SK-N-SH treated with all-trans-retinoic acid at 6 μM for 48 hours (cell line): Measurements from ENCODE around the gene GART.
A peak's percentile ranks its signal among the peaks of the same experiment; 100 is the strongest.
"Not testable (repeated sequence)": the region's sequence is repeated elsewhere in the genome, so short reads cannot be mapped to it uniquely, and the experiment has no call there.

Experiments used
- ATAC-seq: fragments of 200-7000 bp; cut with Tn5 transposase; 3 replicates; pipeline ENCODE4 v1.9.1; 2020; ENCODE audit warnings: mild to moderate bottlenecking, moderate library complexity
- ARNTL ChIP-seq: fragments of 450-650 bp; formaldehyde crosslinking; IDR thresholded peaks from 2 replicates; pipeline ENCODE4 v1.5.0; 2020; ENCODE audit warnings: low read depth, mild to moderate bottlenecking, moderate library complexity, borderline replicate concordance
- BACH2 ChIP-seq: fragments of 250-450 bp; sonication (Bioruptor Pico); IDR thresholded peaks from 2 replicates; pipeline ENCODE4 v1.9.0; 2021; ENCODE audit warnings: mild to moderate bottlenecking, borderline replicate concordance
- CSDC2 ChIP-seq: fragments of 250-450 bp; sonication (Bioruptor Pico); IDR thresholded peaks from 2 replicates; pipeline ENCODE4 v1.5.0; 2020; ENCODE audit warnings: mild to moderate bottlenecking, moderate library complexity
- ESRRG ChIP-seq: fragments of 250-450 bp; sonication (Bioruptor Pico); IDR thresholded peaks from 2 replicates; pipeline ENCODE4 v1.6.1; 2021; ENCODE audit warnings: mild to moderate bottlenecking
- GLIS3 ChIP-seq: fragments of 250-450 bp; sonication (Bioruptor Pico); IDR thresholded peaks from 2 replicates; pipeline ENCODE4 v1.5.0; 2020; ENCODE audit warnings: mild to moderate bottlenecking, moderate library complexity
- ISL1 ChIP-seq: fragments of 250-450 bp; sonication (Bioruptor Pico); IDR thresholded peaks from 2 replicates; pipeline ENCODE4 v2.1.2; 2022; ENCODE audit warnings: mild to moderate bottlenecking, moderate library complexity
- OSR1 ChIP-seq: fragments of 250-450 bp; sonication (Bioruptor Pico); IDR thresholded peaks from 2 replicates; pipeline ENCODE4 v1.8.0; 2022; ENCODE audit warnings: moderate library complexity, mild to moderate bottlenecking, inconsistent platforms
- PPARA ChIP-seq: fragments of 250-450 bp; sonication (Bioruptor Pico); IDR thresholded peaks from 2 replicates; pipeline ENCODE4 v1.5.0; 2020; ENCODE audit warnings: mild to moderate bottlenecking, borderline replicate concordance
- RARB ChIP-seq: fragments of 250-450 bp; sonication (Bioruptor Pico); IDR thresholded peaks from 2 replicates; pipeline ENCODE4 v1.8.0; 2021; ENCODE audit warnings: mild to moderate bottlenecking, moderate library complexity
- SNAI2 ChIP-seq: fragments of 250-450 bp; sonication (Bioruptor Pico); IDR thresholded peaks from 2 replicates; pipeline ENCODE4 v1.5.0; 2020; ENCODE audit warnings: mild to moderate bottlenecking, moderate library complexity
- TCF4 ChIP-seq: fragments of 250-450 bp; sonication (Bioruptor Pico); IDR thresholded peaks from 2 replicates; pipeline ENCODE4 v1.8.0; 2021; ENCODE audit warnings: mild to moderate bottlenecking, moderate library complexity, borderline replicate concordance
- TOX ChIP-seq: fragments of 250-450 bp; sonication (Bioruptor Pico); IDR thresholded peaks from 2 replicates; pipeline ENCODE4 v1.8.0; 2021; ENCODE audit warnings: mild to moderate bottlenecking, moderate library complexity, borderline replicate concordance
- ZC3H10 ChIP-seq: fragments of 250-450 bp; sonication (Bioruptor Pico); IDR thresholded peaks from 2 replicates; pipeline ENCODE4 v1.5.1; 2021; ENCODE audit warnings: mild to moderate bottlenecking, moderate library complexity
- ZFP3 ChIP-seq: fragments of 250-450 bp; sonication (Bioruptor Pico); IDR thresholded peaks from 2 replicates; pipeline ENCODE4 v1.5.0; 2020; ENCODE audit warnings: mild to moderate bottlenecking, moderate library complexity
- ZFP30 ChIP-seq: fragments of 450-650 bp; formaldehyde crosslinking; IDR thresholded peaks from 2 replicates; pipeline ENCODE4 v1.5.0; 2022; ENCODE audit warnings: mild to moderate bottlenecking, moderate library complexity
- ZNF565 ChIP-seq: fragments of 450-650 bp; formaldehyde crosslinking; conservative IDR thresholded peaks from 2 replicates; pipeline ENCODE4 v1.5.0; 2020; ENCODE audit warnings: low read depth, mild to moderate bottlenecking, moderate library complexity
- ZNF70 ChIP-seq: fragments of 450-650 bp; formaldehyde crosslinking; IDR thresholded peaks from 2 replicates; pipeline ENCODE4 v1.5.0; 2020; ENCODE audit warnings: mild to moderate bottlenecking, moderate library complexity
- ZNF8 ChIP-seq: fragments of 450-650 bp; formaldehyde crosslinking; IDR thresholded peaks from 2 replicates; pipeline ENCODE4 v1.5.0; 2020; ENCODE audit warnings: mild to moderate bottlenecking, moderate library complexity
- TF ChIP-seq, protein P1 (sequence below): fragments of 250-450 bp; sonication (Bioruptor Pico); IDR thresholded peaks from 2 replicates; pipeline ENCODE4 v1.8.0; 2020; ENCODE audit warnings: mild to moderate bottlenecking, moderate library complexity, borderline replicate concordance
- TF ChIP-seq, protein P2 (sequence below): fragments of 250-450 bp; sonication (Bioruptor Pico); IDR thresholded peaks from 2 replicates; pipeline ENCODE4 v1.5.0; 2020; ENCODE audit warnings: mild to moderate bottlenecking, moderate library complexity
- TF ChIP-seq, protein P3 (sequence below): fragments of 250-450 bp; sonication (Bioruptor Pico); IDR thresholded peaks from 2 replicates; pipeline ENCODE4 v1.8.0; 2021; ENCODE audit warnings: low read depth, mild to moderate bottlenecking, moderate library complexity, borderline replicate concordance
- TF ChIP-seq, protein P4 (sequence below): fragments of 250-450 bp; sonication (Bioruptor Pico); IDR thresholded peaks from 2 replicates; pipeline ENCODE4 v1.5.1; 2021; ENCODE audit warnings: mild to moderate bottlenecking, moderate library complexity

The GART gene

DNA sequence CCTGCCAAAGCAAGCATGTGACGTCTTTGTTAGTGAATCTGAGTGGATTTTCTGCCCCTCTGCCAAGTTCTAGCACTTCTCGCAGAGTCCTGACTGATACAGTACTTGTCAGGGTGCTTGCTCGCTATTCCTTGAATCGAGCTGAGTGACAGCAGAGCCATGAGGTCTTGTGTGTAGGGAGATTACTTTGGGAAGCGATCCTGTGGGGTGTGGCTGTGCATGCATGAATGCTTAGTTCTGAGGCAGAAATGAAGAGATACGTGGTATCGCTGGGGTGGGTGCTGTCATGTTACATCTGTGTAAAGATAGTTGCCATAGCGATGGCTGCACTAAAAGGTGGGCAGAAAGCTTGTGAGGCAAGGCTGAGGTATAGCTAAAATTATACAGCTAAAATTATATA lies 31.1 kb downstream of the GART start:
- ATAC-seq: no peak

DNA sequence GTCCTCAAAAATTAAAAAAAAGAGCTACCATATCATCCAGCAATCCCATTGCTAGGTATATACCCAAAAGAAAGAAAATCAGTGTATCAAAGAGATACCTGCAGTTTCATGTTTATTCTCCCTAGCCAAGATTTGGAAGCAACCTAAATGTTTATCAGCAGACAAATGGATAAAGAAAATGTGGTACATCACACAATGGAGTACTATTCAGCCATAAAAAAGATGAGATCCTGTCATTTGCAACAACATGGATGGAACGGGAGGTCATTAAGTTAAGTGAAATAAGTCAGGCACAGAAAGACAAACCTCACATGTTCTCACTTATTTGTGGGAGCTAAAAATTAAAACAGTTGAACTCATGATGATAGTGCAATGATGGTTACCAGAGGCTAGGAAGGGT lies 34.9 kb downstream of the GART start:
- ATAC-seq: not testable (repeated sequence)
- peak; percentile 90 for TF ChIP-seq ZNF8 (CRISPR knock-in tag)

More for the DNA sequence above, 31.1 kb downstream of the GART start:
- TF ChIP-seq, protein P1, sequence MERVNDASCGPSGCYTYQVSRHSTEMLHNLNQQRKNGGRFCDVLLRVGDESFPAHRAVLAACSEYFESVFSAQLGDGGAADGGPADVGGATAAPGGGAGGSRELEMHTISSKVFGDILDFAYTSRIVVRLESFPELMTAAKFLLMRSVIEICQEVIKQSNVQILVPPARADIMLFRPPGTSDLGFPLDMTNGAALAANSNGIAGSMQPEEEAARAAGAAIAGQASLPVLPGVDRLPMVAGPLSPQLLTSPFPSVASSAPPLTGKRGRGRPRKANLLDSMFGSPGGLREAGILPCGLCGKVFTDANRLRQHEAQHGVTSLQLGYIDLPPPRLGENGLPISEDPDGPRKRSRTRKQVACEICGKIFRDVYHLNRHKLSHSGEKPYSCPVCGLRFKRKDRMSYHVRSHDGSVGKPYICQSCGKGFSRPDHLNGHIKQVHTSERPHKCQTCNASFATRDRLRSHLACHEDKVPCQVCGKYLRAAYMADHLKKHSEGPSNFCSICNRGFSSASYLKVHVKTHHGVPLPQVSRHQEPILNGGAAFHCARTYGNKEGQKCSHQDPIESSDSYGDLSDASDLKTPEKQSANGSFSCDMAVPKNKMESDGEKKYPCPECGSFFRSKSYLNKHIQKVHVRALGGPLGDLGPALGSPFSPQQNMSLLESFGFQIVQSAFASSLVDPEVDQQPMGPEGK: no peak
- TF ChIP-seq PPARA (CRISPR knock-in tag): no peak
- TF ChIP-seq TCF4 (CRISPR knock-in tag): no peak
- no peak for TF ChIP-seq SNAI2 (CRISPR knock-in tag)
- no peak for TF ChIP-seq OSR1
- TF ChIP-seq BACH2 (CRISPR knock-in tag): no peak
- TF ChIP-seq, protein P2, sequence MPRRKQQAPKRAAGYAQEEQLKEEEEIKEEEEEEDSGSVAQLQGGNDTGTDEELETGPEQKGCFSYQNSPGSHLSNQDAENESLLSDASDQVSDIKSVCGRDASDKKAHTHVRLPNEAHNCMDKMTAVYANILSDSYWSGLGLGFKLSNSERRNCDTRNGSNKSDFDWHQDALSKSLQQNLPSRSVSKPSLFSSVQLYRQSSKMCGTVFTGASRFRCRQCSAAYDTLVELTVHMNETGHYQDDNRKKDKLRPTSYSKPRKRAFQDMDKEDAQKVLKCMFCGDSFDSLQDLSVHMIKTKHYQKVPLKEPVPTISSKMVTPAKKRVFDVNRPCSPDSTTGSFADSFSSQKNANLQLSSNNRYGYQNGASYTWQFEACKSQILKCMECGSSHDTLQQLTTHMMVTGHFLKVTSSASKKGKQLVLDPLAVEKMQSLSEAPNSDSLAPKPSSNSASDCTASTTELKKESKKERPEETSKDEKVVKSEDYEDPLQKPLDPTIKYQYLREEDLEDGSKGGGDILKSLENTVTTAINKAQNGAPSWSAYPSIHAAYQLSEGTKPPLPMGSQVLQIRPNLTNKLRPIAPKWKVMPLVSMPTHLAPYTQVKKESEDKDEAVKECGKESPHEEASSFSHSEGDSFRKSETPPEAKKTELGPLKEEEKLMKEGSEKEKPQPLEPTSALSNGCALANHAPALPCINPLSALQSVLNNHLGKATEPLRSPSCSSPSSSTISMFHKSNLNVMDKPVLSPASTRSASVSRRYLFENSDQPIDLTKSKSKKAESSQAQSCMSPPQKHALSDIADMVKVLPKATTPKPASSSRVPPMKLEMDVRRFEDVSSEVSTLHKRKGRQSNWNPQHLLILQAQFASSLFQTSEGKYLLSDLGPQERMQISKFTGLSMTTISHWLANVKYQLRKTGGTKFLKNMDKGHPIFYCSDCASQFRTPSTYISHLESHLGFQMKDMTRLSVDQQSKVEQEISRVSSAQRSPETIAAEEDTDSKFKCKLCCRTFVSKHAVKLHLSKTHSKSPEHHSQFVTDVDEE (CRISPR knock-in tag): no peak
- TF ChIP-seq, protein P3, sequence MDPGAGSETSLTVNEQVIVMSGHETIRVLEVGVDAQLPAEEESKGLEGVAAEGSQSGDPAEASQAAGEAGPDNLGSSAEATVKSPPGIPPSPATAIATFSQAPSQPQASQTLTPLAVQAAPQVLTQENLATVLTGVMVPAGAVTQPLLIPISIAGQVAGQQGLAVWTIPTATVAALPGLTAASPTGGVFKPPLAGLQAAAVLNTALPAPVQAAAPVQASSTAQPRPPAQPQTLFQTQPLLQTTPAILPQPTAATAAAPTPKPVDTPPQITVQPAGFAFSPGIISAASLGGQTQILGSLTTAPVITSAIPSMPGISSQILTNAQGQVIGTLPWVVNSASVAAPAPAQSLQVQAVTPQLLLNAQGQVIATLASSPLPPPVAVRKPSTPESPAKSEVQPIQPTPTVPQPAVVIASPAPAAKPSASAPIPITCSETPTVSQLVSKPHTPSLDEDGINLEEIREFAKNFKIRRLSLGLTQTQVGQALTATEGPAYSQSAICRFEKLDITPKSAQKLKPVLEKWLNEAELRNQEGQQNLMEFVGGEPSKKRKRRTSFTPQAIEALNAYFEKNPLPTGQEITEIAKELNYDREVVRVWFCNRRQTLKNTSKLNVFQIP: no peak
- TF ChIP-seq ZNF8 (CRISPR knock-in tag): no peak
- no peak for TF ChIP-seq GLIS3 (CRISPR knock-in tag)
- TF ChIP-seq ZFP30 (CRISPR knock-in tag): no peak
- no peak for TF ChIP-seq ZFP3 (CRISPR knock-in tag)
- TF ChIP-seq, protein P4, sequence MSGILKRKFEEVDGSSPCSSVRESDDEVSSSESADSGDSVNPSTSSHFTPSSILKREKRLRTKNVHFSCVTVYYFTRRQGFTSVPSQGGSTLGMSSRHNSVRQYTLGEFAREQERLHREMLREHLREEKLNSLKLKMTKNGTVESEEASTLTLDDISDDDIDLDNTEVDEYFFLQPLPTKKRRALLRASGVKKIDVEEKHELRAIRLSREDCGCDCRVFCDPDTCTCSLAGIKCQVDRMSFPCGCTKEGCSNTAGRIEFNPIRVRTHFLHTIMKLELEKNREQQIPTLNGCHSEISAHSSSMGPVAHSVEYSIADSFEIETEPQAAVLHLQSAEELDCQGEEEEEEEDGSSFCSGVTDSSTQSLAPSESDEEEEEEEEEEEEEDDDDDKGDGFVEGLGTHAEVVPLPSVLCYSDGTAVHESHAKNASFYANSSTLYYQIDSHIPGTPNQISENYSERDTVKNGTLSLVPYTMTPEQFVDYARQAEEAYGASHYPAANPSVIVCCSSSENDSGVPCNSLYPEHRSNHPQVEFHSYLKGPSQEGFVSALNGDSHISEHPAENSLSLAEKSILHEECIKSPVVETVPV (CRISPR knock-in tag): no peak
- TF ChIP-seq ZNF70: no peak
- no peak for TF ChIP-seq ESRRG (CRISPR knock-in tag)
- TF ChIP-seq ZNF565 (CRISPR knock-in tag): no peak
- TF ChIP-seq RARB (CRISPR knock-in tag): no peak
- TF ChIP-seq TOX (CRISPR knock-in tag): no peak
- no peak for TF ChIP-seq ZC3H10
- TF ChIP-seq ISL1: no peak

- no peak for ATAC-seq
- TF ChIP-seq ZC3H10 (no peak), ISL1 (no peak), ZNF70 (no peak), TCF4 (CRISPR knock-in tag) (no peak), ARNTL (CRISPR knock-in tag) (no peak), ZNF8 (CRISPR knock-in tag) (no peak), ESRRG (CRISPR knock-in tag) (no peak), GLIS3 (CRISPR knock-in tag) (no peak), BACH2 (CRISPR knock-in tag) (no peak), ZNF565 (CRISPR knock-in tag) (no peak), PPARA (CRISPR knock-in tag) (no peak), TOX (CRISPR knock-in tag) (no peak), CSDC2 (CRISPR knock-in tag) (no peak), ZFP3 (CRISPR knock-in tag) (no peak)
- TF ChIP-seq, protein P4 (CRISPR knock-in tag): no peak
- TF ChIP-seq, protein P1: no peak
- TF ChIP-seq, protein P2 (CRISPR knock-in tag): no peak
Observed at GRCh38 chr21:33505833-33506232, 36.1 kb downstream of the GART start.
